Measurements from ENCODE around the gene SERAC1. TPM values are rescaled to one million over a fixed set of nuclear protein-coding genes. Genes with fewer than 3 reads are reported as not detected.

Gene SERAC1
- polyA plus RNA-seq, 1 of the 3 experiments (the other 2 are of a cell fraction): 5.6 TPM

GRCh38 chr6:158083455-158084325 lies 84.4 kb downstream of the SERAC1 start:
- POLR2A ChIA-PET: no interaction called here
- Histone ChIP-seq H3K4me3 (ENCODE audit: low read depth in 2 of 2, low read length in 1 of 2) (no peak overlapping the region), H3K36me3 (replicated peaks in 1 of 2; ENCODE audit: control insufficient read depth in 1 of 2, insufficient read depth in 2 of 2, low read length in 1 of 2) (peaks cover 37 to 85% of the 10 kb centered on the region in 2 experiments), H3K27ac (ENCODE audit: low read depth in 2 of 2, low read length in 1 of 2) (no peak overlapping the region), H3K27me3 (ENCODE audit: insufficient read depth) (no peaks in the 10 kb centered on the region), H2AFZ (ENCODE audit: low read depth) (no peak overlapping the region), H4K20me1 (ENCODE audit: insufficient read depth) (no peaks in the 10 kb centered on the region), H3K9ac (no peak overlapping the region), H3K9me3 (no peaks in the 10 kb centered on the region), H3K9me2 (no peaks in the 10 kb centered on the region), H3K79me2 (ENCODE audit: insufficient read depth) (peaks cover 5% of the 10 kb centered on the region), H3K4me2 (no peak overlapping the region), H3F3A (replicated peaks; ENCODE audit: insufficient read depth) (peaks cover 7% of the 10 kb centered on the region), H3K4me1 (ENCODE audit: control insufficient read depth in 1 of 2, insufficient read depth in 2 of 2, low read depth in 1 of 2, low read length in 1 of 2) (no peaks in the 10 kb centered on the region)
- no peak for DNase-seq
- CTCF ChIA-PET: interaction anchor here (0.6 to 3.3 kb wide), 4 partner anchors 11 to 327 kb away, joined by 3 to 19 read pairs (median 8); no protein-coding TSS in a partner anchor
- 95% methylated on average over 19 of the region's 23 CpGs for WGBS (ENCODE audit: low lambda C conversion rate)
- TF ChIP-seq JUND (IDR thresholded peaks at IDR 0.05) (no peak), PBX3 (IDR thresholded peaks at IDR 0.05) (no peak), CTCF (IDR thresholded peaks at IDR 0.05) (no peak), REST (IDR thresholded peaks at IDR 0.05; ENCODE audit: low read depth, low read length) (no peak), POLR2AphosphoS5 (IDR thresholded peaks at IDR 0.05; ENCODE audit: low read depth, low read length) (no peak), TEAD4 (IDR thresholded peaks at IDR 0.05; ENCODE audit: borderline replicate concordance, insufficient read depth) (no peak), FOSL2 (IDR thresholded peaks at IDR 0.05; ENCODE audit: borderline replicate concordance, low read depth) (no peak), SMC3 (IDR thresholded peaks at IDR 0.05; ENCODE audit: low read depth, low read length) (no peak), ZBTB33 (IDR thresholded peaks at IDR 0.05; ENCODE audit: borderline replicate concordance, low read depth) (no peak), MEF2A (IDR thresholded peaks at IDR 0.05; ENCODE audit: borderline replicate concordance, low read depth) (no peak), TAF1 (IDR thresholded peaks at IDR 0.05; ENCODE audit: borderline replicate concordance, low read depth, low read length) (no peak)

Data from SK-N-SH (cell line).